ENCODE results near the gene MYRIP.

MYRIP gene

GRCh38 chr3:39804951-39805350, 4.5 kb upstream of the MYRIP start:
- Histone ChIP-seq H3K4me1 (ENCODE audit: control insufficient read depth in 1 of 2, insufficient read depth in 2 of 2, low read length in 2 of 2) (peaks cover 3 to 4% of the 10 kb centered on the region in 2 donors), H3K9me3 (ENCODE audit: control insufficient read depth in 1 of 2, low read length in 2 of 2) (peaks cover 3 to 4% of the 10 kb centered on the region in 2 donors), H3K27ac (ENCODE audit: low read depth, low read length) (no peak overlapping the region), H3K4me3 (ENCODE audit: low read depth in 1 of 2, low read length in 2 of 2) (no peak overlapping the region), H3K9ac (ENCODE audit: low read depth in 1 of 2, low read length in 2 of 2) (no peak overlapping the region), H3K27me3 (ENCODE audit: control insufficient read depth in 1 of 2, insufficient read depth in 2 of 2, low read length in 2 of 2) (peaks cover 14 to 19% of the 10 kb centered on the region in 2 donors), H3K36me3 (ENCODE audit: control insufficient read depth in 1 of 2, insufficient read depth in 2 of 2, low read length in 2 of 2) (no peaks in the 10 kb centered on the region)

GRCh38 chr3:39805650-39806049, 3.8 kb upstream of the MYRIP start:
- Histone ChIP-seq H3K9me3 (ENCODE audit: control insufficient read depth in 1 of 2, low read length in 2 of 2) (peaks cover 3 to 4% of the 10 kb centered on the region in 2 donors), H3K4me1 (ENCODE audit: control insufficient read depth in 1 of 2, insufficient read depth in 2 of 2, low read length in 2 of 2) (peaks cover 10 to 11% of the 10 kb centered on the region in 2 donors), H3K36me3 (ENCODE audit: control insufficient read depth in 1 of 2, insufficient read depth in 2 of 2, low read length in 2 of 2) (no peaks in the 10 kb centered on the region), H3K27me3 (ENCODE audit: control insufficient read depth in 1 of 2, insufficient read depth in 2 of 2, low read length in 2 of 2) (peaks cover 21 to 25% of the 10 kb centered on the region in 2 donors), H3K9ac (ENCODE audit: low read depth in 1 of 2, low read length in 2 of 2) (no peak overlapping the region), H3K27ac (ENCODE audit: low read depth, low read length) (no peak overlapping the region), H3K4me3 (ENCODE audit: low read depth in 1 of 2, low read length in 2 of 2) (no peak overlapping the region)

GRCh38 chr3:39806820-39807219, 2.6 kb upstream of the MYRIP start:
- no peak overlapping the region for H3K9ac ChIP-seq (ENCODE audit: low read depth in 1 of 2, low read length in 2 of 2)
- H3K36me3 ChIP-seq (ENCODE audit: control insufficient read depth in 1 of 2, insufficient read depth in 2 of 2, low read length in 2 of 2): no peaks in the 10 kb centered on the region
- H3K9me3 ChIP-seq (ENCODE audit: control insufficient read depth in 1 of 2, low read length in 2 of 2): peaks cover 3 to 4% of the 10 kb centered on the region in 2 donors
- H3K4me3 ChIP-seq (ENCODE audit: low read depth in 1 of 2, low read length in 2 of 2): no peak overlapping the region
- H3K4me1 ChIP-seq (ENCODE audit: control insufficient read depth in 1 of 2, insufficient read depth in 2 of 2, low read length in 2 of 2): peaks cover 11 to 14% of the 10 kb centered on the region in 2 donors
- H3K27ac ChIP-seq (ENCODE audit: low read depth, low read length): no peak overlapping the region
- H3K27me3 ChIP-seq (ENCODE audit: control insufficient read depth in 1 of 2, insufficient read depth in 2 of 2, low read length in 2 of 2): peaks cover 32 to 37% of the 10 kb centered on the region in 2 donors

GRCh38 chr3:39808467-39809180, 785 bp upstream of the MYRIP start:
- peaks cover 32 to 49% of the 10 kb centered on the region in 2 donors for H3K27me3 ChIP-seq (ENCODE audit: control insufficient read depth in 1 of 2, insufficient read depth in 2 of 2, low read length in 2 of 2)

GRCh38 chr3:39809995-39810595, 686 bp downstream of the MYRIP start:
- Histone ChIP-seq H3K4me1 (ENCODE audit: control insufficient read depth in 1 of 2, insufficient read depth in 2 of 2, low read length in 2 of 2) (peaks cover 11 to 14% of the 10 kb centered on the region in 2 donors), H3K36me3 (ENCODE audit: control insufficient read depth in 1 of 2, insufficient read depth in 2 of 2, low read length in 2 of 2) (no peaks in the 10 kb centered on the region), H3K27me3 (ENCODE audit: control insufficient read depth in 1 of 2, insufficient read depth in 2 of 2, low read length in 2 of 2) (peaks cover 32 to 49% of the 10 kb centered on the region in 2 donors), H3K4me3 (ENCODE audit: low read depth in 1 of 2, low read length in 2 of 2) (peak overlapping the region; percentile 63 to 73), H3K27ac (ENCODE audit: low read depth, low read length) (no peak overlapping the region), H3K9ac (ENCODE audit: low read depth in 1 of 2, low read length in 2 of 2) (peak overlapping the region; percentile 21 to 27), H3K9me3 (ENCODE audit: control insufficient read depth in 1 of 2, low read length in 2 of 2) (no peaks in the 10 kb centered on the region)

More at GRCh38 chr3:39808467-39809180, 785 bp upstream of the MYRIP start:
- H3K36me3 ChIP-seq (ENCODE audit: control insufficient read depth in 1 of 2, insufficient read depth in 2 of 2, low read length in 2 of 2): no peaks in the 10 kb centered on the region
- peaks cover 11 to 14% of the 10 kb centered on the region in 2 donors for H3K4me1 ChIP-seq (ENCODE audit: control insufficient read depth in 1 of 2, insufficient read depth in 2 of 2, low read length in 2 of 2)
- H3K9me3 ChIP-seq (ENCODE audit: control insufficient read depth in 1 of 2, low read length in 2 of 2): peaks cover 3 to 4% of the 10 kb centered on the region in 2 donors
- peak overlapping the region; percentile 23 to 25 for H3K4me3 ChIP-seq (ENCODE audit: low read depth in 1 of 2, low read length in 2 of 2)
- H3K27ac ChIP-seq (ENCODE audit: low read depth, low read length): no peak overlapping the region
- H3K9ac ChIP-seq (ENCODE audit: low read depth in 1 of 2, low read length in 2 of 2): no peak overlapping the region

- Histone ChIP-seq H3K36me3 (ENCODE audit: control insufficient read depth in 1 of 2, insufficient read depth in 2 of 2, low read length in 2 of 2) (no peaks in the 10 kb centered on the region), H3K27ac (ENCODE audit: low read depth, low read length) (no peak overlapping the region), H3K4me3 (ENCODE audit: low read depth in 1 of 2, low read length in 2 of 2) (peak overlapping the region; percentile 63 to 73), H3K9ac (ENCODE audit: low read depth in 1 of 2, low read length in 2 of 2) (peak overlapping the region in 1 of 2 donors; percentile 27), H3K27me3 (ENCODE audit: control insufficient read depth in 1 of 2, insufficient read depth in 2 of 2, low read length in 2 of 2) (peaks cover 32 to 49% of the 10 kb centered on the region in 2 donors), H3K9me3 (ENCODE audit: control insufficient read depth in 1 of 2, low read length in 2 of 2) (no peaks in the 10 kb centered on the region), H3K4me1 (ENCODE audit: control insufficient read depth in 1 of 2, insufficient read depth in 2 of 2, low read length in 2 of 2) (peaks cover 11 to 14% of the 10 kb centered on the region in 2 donors)
These were observed 1.3 kb downstream of the MYRIP start for GRCh38 chr3:39810647-39811161.

GRCh38 chr3:39811561-39811960, 2.2 kb downstream of the MYRIP start:
- no peak overlapping the region for H3K4me3 ChIP-seq (ENCODE audit: low read depth in 1 of 2, low read length in 2 of 2)
- H3K36me3 ChIP-seq (ENCODE audit: control insufficient read depth in 1 of 2, insufficient read depth in 2 of 2, low read length in 2 of 2): no peaks in the 10 kb centered on the region
- H3K9ac ChIP-seq (ENCODE audit: low read depth in 1 of 2, low read length in 2 of 2): no peak overlapping the region
- peaks cover 31 to 49% of the 10 kb centered on the region in 2 donors for H3K27me3 ChIP-seq (ENCODE audit: control insufficient read depth in 1 of 2, insufficient read depth in 2 of 2, low read length in 2 of 2)
- no peaks in the 10 kb centered on the region for H3K9me3 ChIP-seq (ENCODE audit: control insufficient read depth in 1 of 2, low read length in 2 of 2)
- H3K4me1 ChIP-seq (ENCODE audit: control insufficient read depth in 1 of 2, insufficient read depth in 2 of 2, low read length in 2 of 2): peaks cover 11 to 14% of the 10 kb centered on the region in 2 donors
- no peak overlapping the region for H3K27ac ChIP-seq (ENCODE audit: low read depth, low read length)

GRCh38 chr3:39812537-39812936, 3.1 kb downstream of the MYRIP start:
- no peak overlapping the region for H3K27ac ChIP-seq (ENCODE audit: low read depth, low read length)
- H3K4me3 ChIP-seq (ENCODE audit: low read depth in 1 of 2, low read length in 2 of 2): no peak overlapping the region
- peaks cover 11 to 14% of the 10 kb centered on the region in 2 donors for H3K4me1 ChIP-seq (ENCODE audit: control insufficient read depth in 1 of 2, insufficient read depth in 2 of 2, low read length in 2 of 2)
- no peaks in the 10 kb centered on the region for H3K36me3 ChIP-seq (ENCODE audit: control insufficient read depth in 1 of 2, insufficient read depth in 2 of 2, low read length in 2 of 2)
- H3K9me3 ChIP-seq (ENCODE audit: control insufficient read depth in 1 of 2, low read length in 2 of 2): no peaks in the 10 kb centered on the region
- H3K9ac ChIP-seq (ENCODE audit: low read depth in 1 of 2, low read length in 2 of 2): no peak overlapping the region
- peaks cover 23 to 43% of the 10 kb centered on the region in 2 donors for H3K27me3 ChIP-seq (ENCODE audit: control insufficient read depth in 1 of 2, insufficient read depth in 2 of 2, low read length in 2 of 2)

- no peak overlapping the region for H3K9ac ChIP-seq (ENCODE audit: low read depth in 1 of 2, low read length in 2 of 2)
- peaks cover 22 to 30% of the 10 kb centered on the region in 2 donors for H3K27me3 ChIP-seq (ENCODE audit: control insufficient read depth in 1 of 2, insufficient read depth in 2 of 2, low read length in 2 of 2)
- H3K36me3 ChIP-seq (ENCODE audit: control insufficient read depth in 1 of 2, insufficient read depth in 2 of 2, low read length in 2 of 2): no peaks in the 10 kb centered on the region
- H3K4me1 ChIP-seq (ENCODE audit: control insufficient read depth in 1 of 2, insufficient read depth in 2 of 2, low read length in 2 of 2): peaks cover 11 to 14% of the 10 kb centered on the region in 2 donors
- no peak overlapping the region for H3K4me3 ChIP-seq (ENCODE audit: low read depth in 1 of 2, low read length in 2 of 2)
- H3K27ac ChIP-seq (ENCODE audit: low read depth, low read length): no peak overlapping the region
- H3K9me3 ChIP-seq (ENCODE audit: control insufficient read depth in 1 of 2, low read length in 2 of 2): no peaks in the 10 kb centered on the region
These were observed 4.6 kb downstream of the MYRIP start for GRCh38 chr3:39814007-39814406.

GRCh38 chr3:39819899-39820298, 10.5 kb downstream of the MYRIP start:
- Histone ChIP-seq H3K36me3 (ENCODE audit: control insufficient read depth in 1 of 2, insufficient read depth in 2 of 2, low read length in 2 of 2) (no peaks in the 10 kb centered on the region), H3K9ac (ENCODE audit: low read depth in 1 of 2, low read length in 2 of 2) (no peak overlapping the region)

More at GRCh38 chr3:39819899-39820298, 10.5 kb downstream of the MYRIP start:
- no peaks in the 10 kb centered on the region for H3K27me3 ChIP-seq (ENCODE audit: control insufficient read depth in 1 of 2, insufficient read depth in 2 of 2, low read length in 2 of 2)
- H3K27ac ChIP-seq (ENCODE audit: low read depth, low read length): no peak overlapping the region
- H3K4me3 ChIP-seq (ENCODE audit: low read depth in 1 of 2, low read length in 2 of 2): no peak overlapping the region
- H3K4me1 ChIP-seq (ENCODE audit: control insufficient read depth in 1 of 2, insufficient read depth in 2 of 2, low read length in 2 of 2): no peaks in the 10 kb centered on the region
- H3K9me3 ChIP-seq (ENCODE audit: control insufficient read depth in 1 of 2, low read length in 2 of 2): no peaks in the 10 kb centered on the region

All from duodenal mucosa (tissue), 2 donors.